Epithelial cell of esophagus (primary cell): ENCODE measurements around the gene OSBPL8.

Source experiments
- DNase-seq: peaks from one replicate; pipeline ENCODE4 v3.0.0; 2010; ENCODE audit warnings: low read depth
- H3K4me3 ChIP-seq: 2 replicates; pipeline ENCODE4 v1.5.1; 2011; ENCODE audit warnings: mild to moderate bottlenecking, low read length, control low read depth
- CTCF ChIP-seq: IDR thresholded peaks from 2 replicates; pipeline ENCODE4 v1.5.1; 2011; ENCODE audit warnings: low read depth, mild to moderate bottlenecking, low read length, control low read depth, inconsistent platforms; ENCODE audit not compliant: insufficient read depth; ENCODE audit errors: missing control alignments

The OSBPL8 gene

GRCh38 chr12:76568888-76569551 lies 9.4 kb upstream of the OSBPL8 start:
- no peak overlapping the region for H3K4me3 ChIP-seq
- TF ChIP-seq CTCF = no peak
- no peak for DNase-seq

- DNase-seq = no peak
- TF ChIP-seq CTCF = no peak
- H3K4me3 ChIP-seq = no peak overlapping the region
These were observed 8.6 kb upstream of the OSBPL8 start for GRCh38 chr12:76568130-76568529.

GRCh38 chr12:76563061-76563460 lies 3.5 kb upstream of the OSBPL8 start:
- no peak overlapping the region for H3K4me3 ChIP-seq
- TF ChIP-seq CTCF = no peak
- DNase-seq = no peak

- no peak for DNase-seq
- TF ChIP-seq CTCF = no peak
- no peak overlapping the region for H3K4me3 ChIP-seq
These were observed 2.6 kb upstream of the OSBPL8 start for GRCh38 chr12:76562130-76562529.

- no peak for TF ChIP-seq CTCF
- peak overlapping the region; percentile 89 for H3K4me3 ChIP-seq
- no peak for DNase-seq
These were observed 518 bp upstream of the OSBPL8 start for GRCh38 chr12:76560086-76560491.

- no peak for TF ChIP-seq CTCF
- DNase-seq = peak; percentile 45
- H3K4me3 ChIP-seq = peak overlapping the region; percentile 89
These were observed 729 bp downstream of the OSBPL8 start for GRCh38 chr12:76558684-76559399.
